Dermis microvascular lymphatic vessel endothelial cell (primary cell): ENCODE results near the gene PLEKHH3. TPM values are rescaled to one million over a fixed set of nuclear protein-coding genes. Genes with fewer than 3 reads are reported as not detected.
A peak's percentile ranks its signal among the peaks of the same experiment; 100 is the strongest.

Source experiments
- DNase-seq, 2 donors: peaks; one replicate each; pipeline versions ENCODE4 v3.0.0 to v3.0.0-alpha.2; 2010; ENCODE audit warnings: low read depth in 2 of 2
- total RNA-seq: library from RNA; depleted of rRNA; stranded (reverse); fragments of >200 nt; gene quantifications from 2 replicates; pipeline ENCODE4 v1.2.1, GENCODE V29; 2014

The PLEKHH3 gene
- 12.5 and 16.6 TPM in 2 replicates for total RNA-seq

GRCh38 chr17:42676424-42677011 is at the start of gene PLEKHH3:
TSS of gene PLEKHH3 (minus strand) at chr17:42676994. CDS start at chr17:42676563, 431 bp downstream.
- DNase-seq = no peak

- DNase-seq = no peak
These were observed 48.3 kb upstream of the PLEKHH3 start for GRCh38 chr17:42725143-42725542.

GRCh38 chr17:42723636-42724035 is 46.8 kb upstream of the PLEKHH3 start:
- DNase-seq = no peak

GRCh38 chr17:42720996-42721583 is 44.3 kb upstream of the PLEKHH3 start:
- peak; percentile 83 to 84 for DNase-seq

GRCh38 chr17:42709561-42709960 is 32.8 kb upstream of the PLEKHH3 start:
- no peak for DNase-seq

GRCh38 chr17:42708588-42708987 is 31.8 kb upstream of the PLEKHH3 start:
- no peak for DNase-seq

- DNase-seq = no peak
These were observed 29.9 kb upstream of the PLEKHH3 start for GRCh38 chr17:42706732-42707131.

GRCh38 chr17:42704837-42705494 is 28.2 kb upstream of the PLEKHH3 start:
- DNase-seq = no peak

- DNase-seq = no peak
These were observed 27.7 kb upstream of the PLEKHH3 start for GRCh38 chr17:42704490-42704836.

- no peak for DNase-seq
These were observed 25.7 kb upstream of the PLEKHH3 start for GRCh38 chr17:42702446-42702845.

- DNase-seq = no peak
These were observed 23.9 kb upstream of the PLEKHH3 start for GRCh38 chr17:42700586-42701289.

- DNase-seq = no peak
These were observed 22.6 kb upstream of the PLEKHH3 start for GRCh38 chr17:42699415-42699740.

GRCh38 chr17:42698736-42699414 is 22.1 kb upstream of the PLEKHH3 start:
- no peak for DNase-seq

- no peak for DNase-seq
These were observed 20.5 kb upstream of the PLEKHH3 start for GRCh38 chr17:42697108-42697811.

GRCh38 chr17:42695500-42695899 is 18.7 kb upstream of the PLEKHH3 start:
- DNase-seq = no peak

GRCh38 chr17:42694524-42694923 is 17.7 kb upstream of the PLEKHH3 start:
- no peak for DNase-seq

GRCh38 chr17:42692489-42692888 is 15.7 kb upstream of the PLEKHH3 start:
- no peak for DNase-seq

- no peak for DNase-seq
These were observed 14.3 kb upstream of the PLEKHH3 start for GRCh38 chr17:42691021-42691545.

GRCh38 chr17:42690596-42690995 is 13.8 kb upstream of the PLEKHH3 start:
- no peak for DNase-seq

GRCh38 chr17:42687707-42688320 is 11.0 kb upstream of the PLEKHH3 start:
- no peak for DNase-seq
